Loucy (cell line): ENCODE data around the gene OR12D2.

ENCODE experiments used
- H2AFZ ChIP-seq: fragments of 200-600 bp; sonication (generic); 2 replicates; pipeline ENCODE4 v1.6.0; 2016; ENCODE audit warnings: antibody characterized with exemption, mild to moderate bottlenecking, low read length, moderate library complexity
- H3F3A ChIP-seq: fragments of 200-600 bp; 2 replicates; pipeline ENCODE4 v1.6.0; 2016; ENCODE audit warnings: antibody characterized with exemption, low read depth, mild to moderate bottlenecking
- H3K27me3 ChIP-seq: fragments of 200-600 bp; sonication (generic); 2 replicates; pipeline ENCODE4 v1.6.1; 2014; ENCODE audit warnings: low read length, mild to moderate bottlenecking; ENCODE audit not compliant: insufficient read depth, poor library complexity, severe bottlenecking
- H3K36me3 ChIP-seq: fragments of 200-600 bp; sonication (generic); 2 replicates; pipeline ENCODE4 v1.6.1; 2016; ENCODE audit warnings: low read length; ENCODE audit not compliant: insufficient read depth
- H3K4me1 ChIP-seq: fragments of 200-600 bp; sonication (generic); 2 replicates; pipeline ENCODE4 v1.5.1; 2014; ENCODE audit warnings: low read length, mild to moderate bottlenecking; ENCODE audit not compliant: insufficient read depth, poor library complexity, severe bottlenecking
- H3K4me2 ChIP-seq: fragments of 200-600 bp; sonication (generic); 2 replicates; pipeline ENCODE4 v1.6.0; 2014; ENCODE audit warnings: antibody characterized with exemption, low read length, low read depth, mild to moderate bottlenecking; ENCODE audit not compliant: poor library complexity, severe bottlenecking
- H3K4me3 ChIP-seq: fragments of 200-600 bp; sonication (generic); 2 replicates; pipeline ENCODE4 v1.5.1; 2014; ENCODE audit warnings: low read length, mild to moderate bottlenecking, mixed read lengths; ENCODE audit not compliant: poor library complexity, severe bottlenecking
- H3K79me2 ChIP-seq: fragments of 200-600 bp; sonication (generic); 2 replicates; pipeline ENCODE4 v1.6.1; 2014; ENCODE audit warnings: low read length; ENCODE audit not compliant: insufficient read depth
- H3K9ac ChIP-seq: fragments of 200-600 bp; sonication (generic); 2 replicates; pipeline ENCODE4 v1.6.0; 2014; ENCODE audit warnings: mild to moderate bottlenecking, low read depth, low read length, moderate library complexity; ENCODE audit not compliant: poor library complexity, severe bottlenecking
- H3K9me2 ChIP-seq: fragments of 200-600 bp; sonication (generic); replicated peaks from 2 replicates; pipeline ENCODE4 v1.6.1; 2016; ENCODE audit warnings: low read depth, low read length, mixed read lengths
- H3K9me3 ChIP-seq: fragments of 200-600 bp; sonication (generic); 2 replicates; pipeline ENCODE4 v1.6.1; 2014; ENCODE audit warnings: mild to moderate bottlenecking, antibody characterized with exemption, low read length, low read depth; ENCODE audit not compliant: insufficient read depth
- H4K20me1 ChIP-seq: fragments of 200-600 bp; sonication (generic); 2 replicates; pipeline ENCODE4 v1.6.0; 2014; ENCODE audit warnings: antibody characterized with exemption, low read length, mild to moderate bottlenecking; ENCODE audit not compliant: insufficient read depth, poor library complexity, severe bottlenecking
- EZH2phosphoT487 ChIP-seq: fragments of 200-600 bp; IDR thresholded peaks from 2 replicates; pipeline ENCODE4 v1.6.1; 2018; ENCODE audit warnings: antibody characterized with exemption, mild to moderate bottlenecking, moderate library complexity, borderline replicate concordance
- TF ChIP-seq, protein P1 (sequence below): fragments of 200-600 bp; sonication (generic); conservative IDR thresholded peaks from 2 replicates; pipeline ENCODE4 v1.5.1; 2014; ENCODE audit warnings: mild to moderate bottlenecking, antibody characterized with exemption, low read length

The OR12D2 gene

DNA sequence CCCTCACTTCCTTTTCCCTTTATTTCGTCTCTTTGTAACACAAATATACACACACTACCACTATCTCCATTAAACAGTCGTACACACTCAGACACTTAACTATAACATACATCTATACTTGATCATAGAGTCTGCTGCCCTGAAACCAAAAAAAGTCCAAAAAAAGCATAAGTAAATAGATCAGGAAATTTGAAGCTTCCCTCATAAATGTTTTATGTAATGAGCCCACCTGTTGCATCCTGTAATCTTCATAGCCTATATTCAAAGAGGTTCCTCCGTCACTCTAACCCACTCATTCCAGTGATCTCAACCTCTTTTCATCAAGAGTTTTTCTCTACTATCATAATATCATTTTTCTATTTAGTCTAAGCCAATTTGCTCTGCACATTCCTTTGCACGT is 6.9 kb upstream of the OR12D2 start:
- TF ChIP-seq, protein P1, sequence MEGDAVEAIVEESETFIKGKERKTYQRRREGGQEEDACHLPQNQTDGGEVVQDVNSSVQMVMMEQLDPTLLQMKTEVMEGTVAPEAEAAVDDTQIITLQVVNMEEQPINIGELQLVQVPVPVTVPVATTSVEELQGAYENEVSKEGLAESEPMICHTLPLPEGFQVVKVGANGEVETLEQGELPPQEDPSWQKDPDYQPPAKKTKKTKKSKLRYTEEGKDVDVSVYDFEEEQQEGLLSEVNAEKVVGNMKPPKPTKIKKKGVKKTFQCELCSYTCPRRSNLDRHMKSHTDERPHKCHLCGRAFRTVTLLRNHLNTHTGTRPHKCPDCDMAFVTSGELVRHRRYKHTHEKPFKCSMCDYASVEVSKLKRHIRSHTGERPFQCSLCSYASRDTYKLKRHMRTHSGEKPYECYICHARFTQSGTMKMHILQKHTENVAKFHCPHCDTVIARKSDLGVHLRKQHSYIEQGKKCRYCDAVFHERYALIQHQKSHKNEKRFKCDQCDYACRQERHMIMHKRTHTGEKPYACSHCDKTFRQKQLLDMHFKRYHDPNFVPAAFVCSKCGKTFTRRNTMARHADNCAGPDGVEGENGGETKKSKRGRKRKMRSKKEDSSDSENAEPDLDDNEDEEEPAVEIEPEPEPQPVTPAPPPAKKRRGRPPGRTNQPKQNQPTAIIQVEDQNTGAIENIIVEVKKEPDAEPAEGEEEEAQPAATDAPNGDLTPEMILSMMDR: no peak
- TF ChIP-seq EZH2phosphoT487: no peak
- no peak overlapping the region for H3K9ac ChIP-seq
- H3K9me3 ChIP-seq: no peaks in the 10 kb centered on the region
- H4K20me1 ChIP-seq: no peaks in the 10 kb centered on the region
- H3K4me3 ChIP-seq: no peak overlapping the region
- no peaks in the 10 kb centered on the region for H3F3A ChIP-seq
- H3K9me2 ChIP-seq: no peaks in the 10 kb centered on the region
- H2AFZ ChIP-seq: no peak overlapping the region
- H3K36me3 ChIP-seq: no peaks in the 10 kb centered on the region
- H3K4me1 ChIP-seq: no peaks in the 10 kb centered on the region
- no peaks in the 10 kb centered on the region for H3K27me3 ChIP-seq
- no peak overlapping the region for H3K4me2 ChIP-seq
- no peaks in the 10 kb centered on the region for H3K79me2 ChIP-seq

DNA sequence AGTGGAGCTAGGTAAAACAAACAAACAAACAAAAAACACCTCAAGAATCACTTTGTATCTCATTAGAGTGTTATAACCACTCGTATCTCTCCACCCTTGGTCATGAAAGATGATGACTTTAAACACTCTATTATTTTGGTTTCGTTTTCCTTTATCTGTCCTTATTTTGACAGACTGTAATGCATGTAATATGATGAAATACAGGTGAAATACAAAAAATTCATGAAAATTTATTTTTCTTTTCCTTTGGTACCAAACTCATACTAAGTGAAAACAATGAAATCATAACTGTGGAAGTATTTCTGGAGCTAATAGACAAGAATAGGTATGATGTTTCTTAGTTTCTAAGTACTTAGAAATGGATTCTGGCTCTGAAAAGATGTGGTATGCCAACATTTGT is 4.1 kb downstream of the OR12D2 start:
- Histone ChIP-seq H3K4me1 (no peaks in the 10 kb centered on the region), H3K4me3 (no peak overlapping the region), H3F3A (no peaks in the 10 kb centered on the region), H3K79me2 (no peaks in the 10 kb centered on the region), H4K20me1 (no peaks in the 10 kb centered on the region), H3K9me2 (no peaks in the 10 kb centered on the region), H3K36me3 (no peaks in the 10 kb centered on the region), H2AFZ (0 out of 2 replicates have a peak overlapping the region, but pooled peaks have one; percentile 33), H3K9me3 (no peaks in the 10 kb centered on the region), H3K4me2 (no peak overlapping the region), H3K9ac (no peak overlapping the region), H3K27me3 (no peaks in the 10 kb centered on the region)
- TF ChIP-seq, protein P1: no peak
- TF ChIP-seq EZH2phosphoT487: no peak

DNA sequence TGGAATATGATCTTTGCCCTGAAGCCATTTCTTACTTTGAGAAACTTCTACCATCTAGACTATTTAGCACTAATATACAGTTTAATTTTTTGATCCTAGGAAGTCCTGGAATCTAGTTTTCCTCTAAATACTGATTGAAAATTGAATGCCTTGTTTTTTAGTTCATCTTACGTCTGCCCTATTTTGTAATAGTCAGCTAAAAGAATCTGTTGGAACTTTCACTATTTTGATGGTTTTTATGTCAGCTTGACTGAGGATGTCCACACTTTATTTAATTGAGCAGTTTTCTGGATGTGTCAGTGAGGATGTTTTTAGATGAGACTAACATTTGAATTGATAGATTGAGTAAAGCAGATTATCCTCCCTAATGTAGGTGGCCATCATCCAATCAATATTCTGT is 8.4 kb downstream of the OR12D2 start:
- H3K9ac ChIP-seq: no peak overlapping the region
- no peaks in the 10 kb centered on the region for H3K36me3 ChIP-seq
- H3K4me3 ChIP-seq: no peak overlapping the region
- no peak overlapping the region for H2AFZ ChIP-seq
- H3K27me3 ChIP-seq: no peaks in the 10 kb centered on the region
- H3K9me2 ChIP-seq: no peaks in the 10 kb centered on the region
- H4K20me1 ChIP-seq: no peaks in the 10 kb centered on the region
- no peaks in the 10 kb centered on the region for H3K79me2 ChIP-seq
- no peaks in the 10 kb centered on the region for H3K9me3 ChIP-seq
- TF ChIP-seq EZH2phosphoT487: no peak
- TF ChIP-seq, protein P1: no peak
- H3K4me1 ChIP-seq: no peaks in the 10 kb centered on the region
- H3F3A ChIP-seq: no peaks in the 10 kb centered on the region
- H3K4me2 ChIP-seq: no peak overlapping the region
